Osteoblast (primary cell): ENCODE measurements around the gene ASB2. TPM values are rescaled to one million over a fixed set of nuclear protein-coding genes. Genes with fewer than 3 reads are reported as not detected.

Experiments
- DNase-seq: peaks from one replicate; pipeline ENCODE4 v3.0.0; 2011; ENCODE audit warnings: low spot score, mixed read lengths; ENCODE audit not compliant: insufficient read length; ENCODE audit errors: missing footprints
- H2AFZ ChIP-seq: 2 replicates; pipeline ENCODE4 v1.6.0; 2011; ENCODE audit warnings: mild to moderate bottlenecking, low read length
- H3K27ac ChIP-seq: 2 replicates; pipeline ENCODE4 v1.5.1; 2011; ENCODE audit warnings: mild to moderate bottlenecking, low read depth, low read length, moderate library complexity
- H3K27me3 ChIP-seq: 2 replicates; pipeline ENCODE4 v1.6.0; 2012; ENCODE audit warnings: mild to moderate bottlenecking, control low read depth, inconsistent platforms, low read length, moderate library complexity; ENCODE audit not compliant: insufficient read depth
- H3K36me3 ChIP-seq: 2 replicates; pipeline ENCODE4 v1.5.1; 2011; ENCODE audit warnings: mild to moderate bottlenecking, low read length, control low read depth, moderate library complexity; ENCODE audit not compliant: insufficient read depth
- H3K4me1 ChIP-seq: 2 replicates; pipeline ENCODE4 v1.5.1; 2011; ENCODE audit warnings: mild to moderate bottlenecking, low read length, control low read depth, moderate library complexity; ENCODE audit not compliant: insufficient read depth
- H3K4me2 ChIP-seq: 2 replicates; pipeline ENCODE4 v1.6.0; 2011; ENCODE audit warnings: mild to moderate bottlenecking, low read length; ENCODE audit not compliant: insufficient read depth
- H3K4me3 ChIP-seq: fragments of 200-600 bp; sonication (generic); 3 replicates; pipeline ENCODE4 v1.5.1; 2012; ENCODE audit warnings: mild to moderate bottlenecking, low read length, inconsistent platforms; ENCODE audit not compliant: insufficient read depth
- H3K79me2 ChIP-seq: 2 replicates; pipeline ENCODE4 v1.6.0; 2012; ENCODE audit warnings: mild to moderate bottlenecking, low read length, control low read depth, inconsistent platforms; ENCODE audit not compliant: insufficient read depth
- H3K9me3 ChIP-seq: 2 replicates; pipeline ENCODE4 v1.5.1; 2011; ENCODE audit warnings: low read depth, low read length, control low read depth
- H4K20me1 ChIP-seq: 2 replicates; pipeline ENCODE4 v1.6.0; 2012; ENCODE audit warnings: mild to moderate bottlenecking, low read length, control low read depth; ENCODE audit not compliant: insufficient read depth
- CTCF ChIP-seq: IDR thresholded peaks from 2 replicates; pipeline ENCODE4 v1.5.1; 2011; ENCODE audit warnings: mild to moderate bottlenecking, low read depth, low read length, moderate library complexity; ENCODE audit errors: extremely low read depth
- total RNA-seq: library from RNA; depleted of rRNA; stranded (reverse); fragments of >200 nt; gene quantifications from 2 replicates; pipeline ENCODE4 v1.2.3, GENCODE V29; 2012

The ASB2 gene
- total RNA-seq, 1 donor = 1.1 TPM

- H3K27ac ChIP-seq = no peak overlapping the region
- TF ChIP-seq CTCF = no peak
- H3K4me1 ChIP-seq = peaks cover 12% of the 10 kb centered on the region
- DNase-seq = no peak
- H3K4me2 ChIP-seq = no peak overlapping the region
- no peak overlapping the region for H3K4me3 ChIP-seq
- H2AFZ ChIP-seq = no peak overlapping the region
- no peaks in the 10 kb centered on the region for H3K79me2 ChIP-seq
- H4K20me1 ChIP-seq = no peaks in the 10 kb centered on the region
- no peaks in the 10 kb centered on the region for H3K9me3 ChIP-seq
- H3K36me3 ChIP-seq = no peaks in the 10 kb centered on the region
- H3K27me3 ChIP-seq = no peaks in the 10 kb centered on the region
Observed at GRCh38 chr14:93989939-93990338, 13.6 kb upstream of the ASB2 start.

GRCh38 chr14:93987815-93988476 is 11.6 kb upstream of the ASB2 start:
- TF ChIP-seq CTCF = no peak
- no peaks in the 10 kb centered on the region for H3K79me2 ChIP-seq
- no peaks in the 10 kb centered on the region for H3K27me3 ChIP-seq
- no peak overlapping the region for H2AFZ ChIP-seq
- no peak overlapping the region for H3K27ac ChIP-seq
- peaks cover 20% of the 10 kb centered on the region for H3K4me1 ChIP-seq
- no peaks in the 10 kb centered on the region for H3K9me3 ChIP-seq
- H3K4me2 ChIP-seq = no peak overlapping the region
- no peaks in the 10 kb centered on the region for H3K36me3 ChIP-seq
- no peak overlapping the region for H3K4me3 ChIP-seq
- no peak for DNase-seq
- H4K20me1 ChIP-seq = no peaks in the 10 kb centered on the region

GRCh38 chr14:93987376-93987775 is 11.0 kb upstream of the ASB2 start:
- no peak for TF ChIP-seq CTCF
- Histone ChIP-seq H3K79me2 (no peaks in the 10 kb centered on the region), H2AFZ (no peak overlapping the region), H3K27ac (no peak overlapping the region), H3K4me3 (no peak overlapping the region), H4K20me1 (no peaks in the 10 kb centered on the region), H3K27me3 (no peaks in the 10 kb centered on the region), H3K36me3 (no peaks in the 10 kb centered on the region), H3K4me1 (peaks cover 20% of the 10 kb centered on the region), H3K9me3 (no peaks in the 10 kb centered on the region), H3K4me2 (no peak overlapping the region)
- no peak for DNase-seq

GRCh38 chr14:93986955-93987354 is 10.6 kb upstream of the ASB2 start:
- TF ChIP-seq CTCF = no peak
- Histone ChIP-seq H3K4me3 (no peak overlapping the region), H2AFZ (no peak overlapping the region), H4K20me1 (no peaks in the 10 kb centered on the region), H3K27ac (no peak overlapping the region), H3K4me2 (no peak overlapping the region), H3K4me1 (peaks cover 20% of the 10 kb centered on the region), H3K27me3 (no peaks in the 10 kb centered on the region), H3K79me2 (no peaks in the 10 kb centered on the region), H3K9me3 (no peaks in the 10 kb centered on the region), H3K36me3 (no peaks in the 10 kb centered on the region)
- DNase-seq = peak; percentile 64
